A673 (cell line): Measurements from ENCODE around the gene TIMD4. TPM values are rescaled to one million over a fixed set of nuclear protein-coding genes. Genes with fewer than 3 reads are reported as not detected.
"Not testable (repeated sequence)": the region's sequence is repeated elsewhere in the genome, so short reads cannot be mapped to it uniquely, and the experiment has no call there.

Source experiments
- BruUV-seq: library from RNA; stranded (reverse); fragments of 400-500 nt; replicated peaks from 2 replicates; lab custom pipeline; 2021; lab: Mats Ljungman, UMichigan
- CTCF ChIA-PET: fragments of 300-600 bp; sonication (Branson Sonifier 250); formaldehyde crosslinking; loops from one replicate; lab custom pipeline; 2022; ENCODE audit warnings: antibody characterized with exemption; lab: Charles Lee
- POLR2A ChIA-PET: fragments of 300-600 bp; sonication (Branson Sonifier 250); formaldehyde crosslinking; loops from one replicate; lab custom pipeline; 2022; ENCODE audit warnings: antibody characterized with exemption; ENCODE audit not compliant: low non-redundant PET; lab: Charles Lee
- DNase-seq: peaks from one replicate; pipeline ENCODE4 v3.0.0-alpha.2; 2015; ENCODE audit warnings: low spot score
- H3K27ac ChIP-seq: fragments of 200-600 bp; sonication (generic); 2 replicates; pipeline ENCODE4 v1.5.1; 2016; ENCODE audit warnings: mixed run types, low read depth, mild to moderate bottlenecking, mixed read lengths, antibody characterized with exemption, low read length; ENCODE audit not compliant: poor library complexity, severe bottlenecking
- H3K27me3 ChIP-seq: fragments of 200-600 bp; sonication (generic); replicated peaks from 2 replicates; pipeline ENCODE4 v1.6.1; 2017; ENCODE audit warnings: mixed run types, low read depth, mild to moderate bottlenecking, mixed read lengths, antibody characterized with exemption, low read length; ENCODE audit not compliant: insufficient read depth, poor library complexity
- H3K36me3 ChIP-seq: fragments of 200-600 bp; sonication (generic); 2 replicates; pipeline ENCODE4 v1.6.1; 2016; ENCODE audit warnings: mixed run types, mild to moderate bottlenecking, mixed read lengths, antibody characterized with exemption, low read length; ENCODE audit not compliant: insufficient read depth, poor library complexity, severe bottlenecking
- H3K4me1 ChIP-seq: fragments of 200-600 bp; sonication (generic); 2 replicates; pipeline ENCODE4 v1.6.1; 2017; ENCODE audit warnings: mixed run types, mild to moderate bottlenecking, mixed read lengths, antibody characterized with exemption, low read length; ENCODE audit not compliant: insufficient read depth, poor library complexity, severe bottlenecking
- H3K4me3 ChIP-seq: fragments of 200-600 bp; sonication (generic); 2 replicates; pipeline ENCODE4 v1.5.1; 2016; ENCODE audit warnings: low read depth, mixed run types, mild to moderate bottlenecking, mixed read lengths, low read length; ENCODE audit not compliant: poor library complexity, severe bottlenecking
- H3K9me3 ChIP-seq: fragments of 200-600 bp; sonication (generic); 2 replicates; pipeline ENCODE4 v1.6.1; 2016; ENCODE audit warnings: mixed run types, low read depth, mild to moderate bottlenecking, mixed read lengths, antibody characterized with exemption, low read length; ENCODE audit not compliant: poor library complexity, severe bottlenecking
- CTCF ChIP-seq: fragments of 300-800, 200-600 bp; sonication (generic); conservative IDR thresholded peaks from 2 replicates; pipeline ENCODE4 v1.5.1; 2017; ENCODE audit warnings: low read depth, mild to moderate bottlenecking, antibody characterized with exemption, low read length, moderate library complexity, mixed read lengths
- EZH2 ChIP-seq: fragments of 200-600 bp; sonication (generic); IDR thresholded peaks from 2 replicates; pipeline ENCODE4 v1.6.1; 2017; ENCODE audit warnings: borderline replicate concordance, low read depth, mild to moderate bottlenecking, mixed read lengths, antibody characterized with exemption, low read length; ENCODE audit not compliant: poor library complexity, severe bottlenecking
- intact Hi-C: fragments of 100-400 bp; cut with micrococcal nuclease; formaldehyde crosslinking; loops from one replicate; pipeline ENCODE4 v1.10.0; 2022; ENCODE audit not compliant: unreplicated experiment
- total RNA-seq: library from RNA; stranded (reverse); gene quantifications from 2 replicates; pipeline ENCODE4 v1.2.3, GENCODE V29; 2021

TIMD4 gene
- total RNA-seq, 1 experiment from 2014 or later, result not detected

GRCh38 chr5:156974328-156974727, 11.3 kb upstream of the TIMD4 start:
- Histone ChIP-seq H3K9me3 (no peaks in the 10 kb centered on the region), H3K27me3 (no peaks in the 10 kb centered on the region), H3K4me1 (no peaks in the 10 kb centered on the region), H3K27ac (no peak overlapping the region), H3K4me3 (no peak overlapping the region), H3K36me3 (no peaks in the 10 kb centered on the region)
- ChIA-PET POLR2A (no interaction called here), CTCF (no interaction called here)
- TF ChIP-seq CTCF (no peak), EZH2 (no peak)
- no TSS peak for BruUV-seq
- no peak for DNase-seq
- intact Hi-C loops, result no loop called here

GRCh38 chr5:156971848-156972525, 9.0 kb upstream of the TIMD4 start:
- no peak for DNase-seq
- Histone ChIP-seq H3K9me3 (no peaks in the 10 kb centered on the region), H3K27me3 (no peaks in the 10 kb centered on the region), H3K4me3 (no peak overlapping the region), H3K27ac (no peak overlapping the region), H3K36me3 (no peaks in the 10 kb centered on the region), H3K4me1 (no peaks in the 10 kb centered on the region)
- no peak for TF ChIP-seq EZH2
- no peak for TF ChIP-seq CTCF
- no TSS peak for BruUV-seq
- POLR2A ChIA-PET, result no interaction called here
- intact Hi-C loops, result no loop called here
- CTCF ChIA-PET, result no interaction called here

- Histone ChIP-seq H3K9me3 (no peaks in the 10 kb centered on the region), H3K27ac (no peak overlapping the region), H3K36me3 (no peaks in the 10 kb centered on the region), H3K4me1 (no peaks in the 10 kb centered on the region), H3K27me3 (no peaks in the 10 kb centered on the region), H3K4me3 (no peak overlapping the region)
- no peak for TF ChIP-seq CTCF
- TF ChIP-seq EZH2, result no peak
- no TSS peak for BruUV-seq
- POLR2A ChIA-PET, result no interaction called here
- CTCF ChIA-PET, result no interaction called here
- intact Hi-C loops, result no loop called here
- DNase-seq, result no peak
Measured at GRCh38 chr5:156971415-156971814, 8.4 kb upstream of the TIMD4 start.

GRCh38 chr5:156967386-156967785, 4.4 kb upstream of the TIMD4 start:
- intact Hi-C loops, CTCF ChIA-PET: not testable (repeated sequence)

More at GRCh38 chr5:156967386-156967785, 4.4 kb upstream of the TIMD4 start:
- H3K4me1 ChIP-seq, BruUV-seq, POLR2A ChIA-PET, H3K36me3 ChIP-seq, H3K27ac ChIP-seq, H3K27me3 ChIP-seq, H3K9me3 ChIP-seq, H3K4me3 ChIP-seq, DNase-seq: not testable (repeated sequence)
